MM.1S (cell line): ENCODE data around the gene MORC4.

ENCODE experiments used
- EZH2 ChIP-seq: fragments of 300-600 bp; sonication (generic); optimal IDR thresholded peaks from 2 replicates; pipeline ENCODE3; 2017; ENCODE audit warnings: low read depth, mild to moderate bottlenecking, antibody characterized with exemption, low read length, mixed read lengths
- EZH2phosphoT487 ChIP-seq: fragments of 300-600 bp; sonication (generic); IDR thresholded peaks from 2 replicates; pipeline ENCODE4 v1.6.1; 2018; ENCODE audit warnings: antibody characterized with exemption, low read length
- TF ChIP-seq, protein P1 (sequence below): fragments of 300-600 bp; sonication (generic); IDR thresholded peaks from 2 replicates; pipeline ENCODE4 v1.5.1; 2016; ENCODE audit warnings: antibody characterized with exemption, low read length, mixed read lengths

GRCh38 chrX:106919932-106920452, 80.0 kb downstream of the MORC4 start, which contains the start of gene CLDN2:
- TF ChIP-seq, protein P1, sequence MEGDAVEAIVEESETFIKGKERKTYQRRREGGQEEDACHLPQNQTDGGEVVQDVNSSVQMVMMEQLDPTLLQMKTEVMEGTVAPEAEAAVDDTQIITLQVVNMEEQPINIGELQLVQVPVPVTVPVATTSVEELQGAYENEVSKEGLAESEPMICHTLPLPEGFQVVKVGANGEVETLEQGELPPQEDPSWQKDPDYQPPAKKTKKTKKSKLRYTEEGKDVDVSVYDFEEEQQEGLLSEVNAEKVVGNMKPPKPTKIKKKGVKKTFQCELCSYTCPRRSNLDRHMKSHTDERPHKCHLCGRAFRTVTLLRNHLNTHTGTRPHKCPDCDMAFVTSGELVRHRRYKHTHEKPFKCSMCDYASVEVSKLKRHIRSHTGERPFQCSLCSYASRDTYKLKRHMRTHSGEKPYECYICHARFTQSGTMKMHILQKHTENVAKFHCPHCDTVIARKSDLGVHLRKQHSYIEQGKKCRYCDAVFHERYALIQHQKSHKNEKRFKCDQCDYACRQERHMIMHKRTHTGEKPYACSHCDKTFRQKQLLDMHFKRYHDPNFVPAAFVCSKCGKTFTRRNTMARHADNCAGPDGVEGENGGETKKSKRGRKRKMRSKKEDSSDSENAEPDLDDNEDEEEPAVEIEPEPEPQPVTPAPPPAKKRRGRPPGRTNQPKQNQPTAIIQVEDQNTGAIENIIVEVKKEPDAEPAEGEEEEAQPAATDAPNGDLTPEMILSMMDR: no peak
- TF ChIP-seq EZH2: no peak
- no peak for TF ChIP-seq EZH2phosphoT487
